ENCODE measurements around the gene DCTN2.

- TF ChIP-seq, protein P1, sequence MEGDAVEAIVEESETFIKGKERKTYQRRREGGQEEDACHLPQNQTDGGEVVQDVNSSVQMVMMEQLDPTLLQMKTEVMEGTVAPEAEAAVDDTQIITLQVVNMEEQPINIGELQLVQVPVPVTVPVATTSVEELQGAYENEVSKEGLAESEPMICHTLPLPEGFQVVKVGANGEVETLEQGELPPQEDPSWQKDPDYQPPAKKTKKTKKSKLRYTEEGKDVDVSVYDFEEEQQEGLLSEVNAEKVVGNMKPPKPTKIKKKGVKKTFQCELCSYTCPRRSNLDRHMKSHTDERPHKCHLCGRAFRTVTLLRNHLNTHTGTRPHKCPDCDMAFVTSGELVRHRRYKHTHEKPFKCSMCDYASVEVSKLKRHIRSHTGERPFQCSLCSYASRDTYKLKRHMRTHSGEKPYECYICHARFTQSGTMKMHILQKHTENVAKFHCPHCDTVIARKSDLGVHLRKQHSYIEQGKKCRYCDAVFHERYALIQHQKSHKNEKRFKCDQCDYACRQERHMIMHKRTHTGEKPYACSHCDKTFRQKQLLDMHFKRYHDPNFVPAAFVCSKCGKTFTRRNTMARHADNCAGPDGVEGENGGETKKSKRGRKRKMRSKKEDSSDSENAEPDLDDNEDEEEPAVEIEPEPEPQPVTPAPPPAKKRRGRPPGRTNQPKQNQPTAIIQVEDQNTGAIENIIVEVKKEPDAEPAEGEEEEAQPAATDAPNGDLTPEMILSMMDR (IDR thresholded peaks at IDR 0.05) = no peak
- TF ChIP-seq POLR2A (IDR thresholded peaks at IDR 0.05) = no peak
Observed at GRCh38 chr12:57592551-57593165, 45.7 kb upstream of the DCTN2 start.
